HEK293T (cell line): ENCODE data around the gene HSPB9.

Experiments
- BHLHE40 ChIP-seq: fragments of 450-650 bp; IDR thresholded peaks from 2 replicates; pipeline ENCODE4 v1.6.1; 2016; ENCODE audit warnings: mild to moderate bottlenecking, moderate library complexity, borderline replicate concordance
- CTBP1 ChIP-seq: fragments of 450-650 bp; IDR thresholded peaks from 2 replicates; pipeline ENCODE4 v1.6.1; 2016; ENCODE audit warnings: borderline replicate concordance
- ELF4 ChIP-seq: fragments of 450-650 bp; IDR thresholded peaks from 2 replicates; pipeline ENCODE4 v1.6.1; 2017; ENCODE audit warnings: antibody characterized with exemption
- FOXA1 ChIP-seq: fragments of 450-650 bp; IDR thresholded peaks from 2 replicates; pipeline ENCODE4 v1.6.1; 2016; ENCODE audit warnings: mild to moderate bottlenecking
- FOXK2 ChIP-seq: fragments of 450-650 bp; IDR thresholded peaks from 2 replicates; pipeline ENCODE4 v1.6.1; 2016; ENCODE audit warnings: mild to moderate bottlenecking
- FOXM1 ChIP-seq: fragments of 450-650 bp; IDR thresholded peaks from 2 replicates; pipeline ENCODE4 v1.6.1; 2017; ENCODE audit warnings: mild to moderate bottlenecking, borderline replicate concordance
- HDGF ChIP-seq: fragments of 450-650 bp; IDR thresholded peaks from 2 replicates; pipeline ENCODE4 v1.6.1; 2017; ENCODE audit warnings: antibody characterized with exemption, borderline replicate concordance
- L3MBTL2 ChIP-seq: fragments of 450-650 bp; conservative IDR thresholded peaks from 2 replicates; pipeline ENCODE4 v1.6.1; 2016; ENCODE audit warnings: mild to moderate bottlenecking
- LEF1 ChIP-seq: fragments of 450-650 bp; IDR thresholded peaks from 2 replicates; pipeline ENCODE4 v1.6.1; 2017; ENCODE audit warnings: mild to moderate bottlenecking, borderline replicate concordance
- NFRKB ChIP-seq: fragments of 450-650 bp; IDR thresholded peaks from 2 replicates; pipeline ENCODE4 v1.6.1; 2016; ENCODE audit warnings: mild to moderate bottlenecking, moderate library complexity
- SP1 ChIP-seq: fragments of 450-650 bp; IDR thresholded peaks from 2 replicates; pipeline ENCODE4 v1.6.1; 2017
- SUZ12 ChIP-seq: fragments of 450-650 bp; IDR thresholded peaks from 2 replicates; pipeline ENCODE4 v1.6.1; 2016; ENCODE audit warnings: mild to moderate bottlenecking
- TARDBP ChIP-seq: fragments of 450-650 bp; IDR thresholded peaks from 2 replicates; pipeline ENCODE4 v1.6.1; 2016
- ZNF384 ChIP-seq: fragments of 450-650 bp; IDR thresholded peaks from 2 replicates; pipeline ENCODE4 v1.6.1; 2016

DNA sequence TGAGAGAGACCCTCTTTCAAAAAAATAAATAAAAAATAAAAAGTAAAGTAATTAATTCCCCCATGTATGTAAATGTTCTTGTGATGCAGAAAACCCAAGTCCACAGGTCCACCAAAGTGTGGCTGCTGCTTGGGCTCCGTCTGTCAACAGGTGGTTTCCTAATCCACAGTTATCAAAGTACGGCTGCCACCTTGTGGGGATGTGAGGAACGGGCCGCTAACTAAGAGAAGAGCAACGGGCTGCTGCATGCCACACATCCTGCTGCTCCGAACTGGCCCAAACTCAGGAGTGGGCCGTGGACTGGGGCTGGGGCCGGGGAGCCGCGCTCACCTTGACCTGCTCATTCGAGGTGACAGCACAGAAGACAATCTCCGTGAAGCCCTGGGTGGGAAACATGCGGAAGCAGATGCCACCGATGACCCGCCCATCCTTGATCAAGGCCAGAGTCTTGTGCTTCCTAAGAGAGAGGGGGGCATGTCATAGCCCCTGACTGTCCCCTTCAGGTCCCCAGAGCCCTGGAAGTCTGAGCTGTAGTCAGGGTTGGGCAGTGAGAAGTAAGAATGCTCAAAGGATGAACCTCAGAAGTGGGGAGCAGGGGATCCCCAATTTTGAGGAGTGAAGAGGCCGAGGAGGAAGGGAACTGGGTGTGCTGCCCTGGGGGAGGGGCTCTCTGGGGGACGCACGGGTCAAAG is 5.8 kb upstream of the HSPB9 start:
- TF ChIP-seq ELF4 (no peak), ZNF384 (no peak), NFRKB (no peak), CTBP1 (no peak), FOXM1 (no peak), FOXK2 (no peak), BHLHE40 (no peak), SP1 (no peak), SUZ12 (no peak), L3MBTL2 (no peak), FOXA1 (no peak), HDGF (peak; percentile 99; the same call in 1 of the 2 replicates), LEF1 (no peak), TARDBP (no peak)
